Measurements from ENCODE around the gene NCK2.

DNA sequence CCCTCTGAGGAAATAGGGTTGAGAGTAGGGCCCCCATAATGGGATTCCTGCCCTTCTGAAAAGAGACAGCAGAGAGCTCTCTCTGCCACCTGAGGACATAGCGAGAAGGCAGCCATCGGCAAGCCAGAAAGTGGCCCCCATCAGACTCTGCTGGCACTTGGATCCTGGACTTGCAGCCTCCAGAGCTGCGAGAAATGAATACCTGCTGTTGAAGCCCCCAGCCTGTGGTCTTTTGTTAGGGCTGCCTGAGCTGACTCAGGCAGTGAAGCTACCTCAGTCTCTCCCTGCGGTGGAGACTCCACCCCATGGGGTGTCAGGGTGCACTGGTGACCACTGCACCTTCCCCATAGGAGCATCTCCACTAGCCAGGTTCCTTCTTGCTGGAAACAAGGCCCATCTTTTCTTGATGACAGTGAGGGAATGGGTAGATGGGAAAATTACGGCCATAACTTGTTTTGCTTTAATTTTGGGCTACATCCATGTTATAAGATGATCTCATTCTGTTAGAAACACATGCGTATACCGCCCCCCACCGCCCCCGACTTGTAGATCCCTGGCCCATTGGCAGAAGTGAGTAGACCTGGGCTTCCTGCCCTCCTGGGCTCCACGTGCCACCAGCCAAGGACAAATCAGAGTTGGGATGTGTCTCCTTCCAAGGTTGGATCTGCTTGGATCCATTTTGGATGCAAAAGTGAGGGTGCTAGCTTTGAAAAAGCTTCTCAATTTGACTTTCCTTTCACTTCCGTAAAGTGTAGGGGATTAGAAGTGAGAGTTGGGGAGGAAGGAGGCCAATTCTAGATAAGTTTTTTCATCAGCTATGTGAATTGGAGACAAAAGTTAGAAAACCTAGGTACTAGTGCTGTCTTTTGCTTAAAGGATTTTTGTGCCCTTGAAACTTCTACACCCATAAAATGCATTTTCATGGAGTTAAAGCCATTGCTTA lies 42.9 kb downstream of the NCK2 start:
- TF ChIP-seq CTCF (IDR thresholded peaks at IDR 0.05) (no peak), EP300 (IDR thresholded peaks at IDR 0.05) (no peak), POLR2AphosphoS5 (IDR thresholded peaks at IDR 0.05) (no peak)
